GM18499 (cell line): ENCODE data around the gene SAA2.
"Not testable (repeated sequence)": the region's sequence is repeated elsewhere in the genome, so short reads cannot be mapped to it uniquely, and the experiment has no call there.

Experiments
- ATAC-seq: cut with Tn5 transposase; IDR thresholded peaks from one replicate; pipeline ENCODE4 v1.9.1; 2021; ENCODE audit warnings: moderate number of reproducible peaks; ENCODE audit not compliant: insufficient read depth, unreplicated experiment

The SAA2 gene

DNA sequence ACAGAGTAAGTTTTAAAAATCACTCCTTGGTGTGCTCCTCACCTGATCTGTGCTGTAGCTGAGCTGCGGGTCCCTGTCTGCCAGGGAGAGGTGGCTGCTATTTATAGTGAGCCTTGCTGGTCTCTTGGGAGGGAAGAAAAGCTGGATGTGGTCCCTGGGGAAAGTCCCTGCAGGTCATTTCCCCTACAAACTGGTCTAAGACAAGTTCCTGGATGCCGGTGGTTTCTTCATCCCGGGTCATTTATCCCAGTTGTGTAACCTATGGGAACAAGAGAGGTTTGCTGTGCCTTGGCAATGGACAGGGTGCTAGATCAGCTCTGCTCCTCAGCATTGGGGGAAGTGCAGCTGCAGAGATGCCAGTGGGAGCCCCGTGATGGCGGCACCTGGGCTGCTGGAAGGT is at the start of gene SAA2:
SAA2 (minus strand) TSS at position 108 of the 400 bp plus-strand sequence. CDS start 657 bp downstream, outside the sequence.
- ATAC-seq, result no peak

DNA sequence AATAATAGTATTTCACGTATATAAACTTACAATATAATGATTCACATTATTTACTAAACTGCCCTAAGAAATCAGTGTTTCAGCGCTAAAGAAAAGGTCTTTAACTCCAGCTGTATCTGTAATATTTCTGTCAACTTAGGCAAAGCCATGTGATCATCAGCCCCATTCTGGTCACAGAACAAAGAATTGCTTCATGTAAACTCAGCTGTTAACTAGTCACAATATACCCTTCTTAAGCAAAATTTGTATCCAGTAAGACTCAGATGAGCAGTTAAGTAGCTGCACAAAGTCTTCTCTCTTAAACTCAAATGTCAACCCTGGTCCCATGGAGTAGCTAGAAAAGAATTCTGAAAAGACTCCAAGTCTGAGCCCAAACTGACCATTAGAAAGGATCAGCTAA is 46.8 kb upstream of the SAA2 start:
- no peak for ATAC-seq

DNA sequence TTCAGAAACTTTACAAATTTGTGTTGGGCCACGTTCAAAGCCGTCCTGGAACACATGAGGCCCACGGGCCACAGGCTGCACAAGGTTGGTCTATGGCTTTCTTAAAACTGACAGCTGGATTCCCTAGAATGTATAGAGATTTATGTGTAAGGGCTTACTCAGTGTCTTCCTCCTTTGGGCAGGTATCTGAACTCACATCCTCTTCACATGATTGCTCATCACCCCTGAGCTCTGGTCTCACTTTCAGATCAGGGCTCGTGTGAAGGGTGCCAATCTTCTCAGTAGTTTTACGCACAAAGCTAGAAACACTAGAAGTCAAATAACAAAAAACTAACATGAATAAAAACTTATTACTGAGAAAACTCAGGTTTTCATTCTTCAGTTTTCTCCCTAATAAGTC is 46.4 kb upstream of the SAA2 start:
- no peak for ATAC-seq

DNA sequence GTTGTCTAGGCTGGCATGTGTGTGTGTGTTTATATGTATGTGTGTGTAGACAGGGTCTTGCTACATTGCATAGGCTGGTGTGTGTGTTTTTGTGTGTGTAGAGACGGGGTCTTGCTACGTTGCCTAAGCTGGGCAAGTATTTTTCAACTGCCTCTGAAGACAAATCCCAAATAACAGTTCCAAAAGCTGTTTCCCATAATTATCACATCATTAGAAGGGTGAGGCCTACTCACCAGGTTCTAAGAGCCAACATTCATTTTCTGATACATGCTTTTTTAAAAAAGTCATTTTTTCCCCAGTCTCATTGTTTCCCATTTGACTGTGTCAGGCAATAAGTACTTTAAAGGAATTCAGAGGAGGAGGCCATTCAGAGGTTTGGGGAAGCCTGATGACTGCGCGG is 40.4 kb upstream of the SAA2 start:
- no peak for ATAC-seq

DNA sequence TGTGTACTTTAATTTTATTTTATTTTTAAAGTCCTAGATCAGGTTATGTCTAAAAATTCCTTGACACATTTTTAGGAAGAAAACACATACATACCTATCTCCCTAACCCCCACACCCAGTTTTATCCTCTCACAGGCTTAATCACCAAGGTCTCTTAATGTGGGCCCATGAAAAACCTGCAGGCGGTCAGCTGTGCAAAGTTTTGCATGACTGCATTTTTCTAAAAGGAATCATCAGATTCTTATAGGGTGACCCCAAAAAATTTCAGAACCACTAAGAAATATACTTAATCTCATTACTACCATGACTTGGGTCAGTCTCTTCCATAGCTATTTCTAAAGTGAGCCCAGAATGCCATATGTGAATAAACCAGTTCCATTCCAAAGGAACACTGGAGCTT is 37.4 kb upstream of the SAA2 start:
- ATAC-seq, result no peak

DNA sequence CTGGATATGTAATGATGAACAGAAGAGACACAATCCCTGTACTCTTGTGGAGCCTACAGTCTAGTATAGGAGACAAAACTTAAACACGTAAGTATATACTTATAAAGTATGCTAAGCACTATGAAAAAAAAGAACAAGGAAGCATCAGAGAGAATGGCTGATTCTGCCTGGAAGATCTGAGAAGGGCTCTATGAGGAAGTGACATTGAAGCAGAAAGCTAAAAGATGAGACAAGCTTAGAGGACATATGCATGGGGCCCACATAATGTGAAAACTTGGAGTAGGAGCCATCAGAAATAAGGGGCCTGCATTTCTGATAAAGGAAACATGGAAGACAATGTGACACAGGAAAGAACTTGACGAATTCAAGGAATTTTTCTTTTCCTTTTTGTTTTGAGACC is 34.2 kb upstream of the SAA2 start:
- ATAC-seq, result no peak

DNA sequence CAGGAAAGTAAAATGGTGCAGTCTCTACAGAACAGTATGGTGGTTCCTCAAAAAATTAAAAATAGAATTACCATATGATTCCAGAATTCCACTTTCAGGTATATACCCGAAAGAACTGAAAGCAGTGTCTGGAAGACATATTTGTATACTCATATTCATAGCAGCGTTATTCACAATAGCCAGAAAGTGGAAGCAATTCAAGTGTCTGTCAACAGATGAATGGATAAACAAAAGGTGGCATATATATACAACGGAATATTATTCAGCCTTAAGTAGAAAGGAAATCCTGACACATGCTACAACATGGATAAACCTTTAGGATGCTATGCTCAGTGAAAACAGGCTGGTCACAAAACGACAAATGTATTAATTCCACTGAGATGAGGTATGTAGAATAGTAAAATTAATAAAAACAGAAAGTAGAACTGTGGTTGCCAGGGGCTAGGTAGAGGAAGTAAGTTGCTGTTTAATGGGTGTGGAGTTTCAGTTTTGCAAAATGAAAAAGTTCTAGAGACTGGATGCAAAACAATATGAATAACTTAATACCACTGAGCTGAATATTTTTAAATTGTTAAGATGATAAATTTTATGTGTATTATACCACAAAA is 32.1 kb upstream of the SAA2 start:
- peak; percentile 76 for ATAC-seq

DNA sequence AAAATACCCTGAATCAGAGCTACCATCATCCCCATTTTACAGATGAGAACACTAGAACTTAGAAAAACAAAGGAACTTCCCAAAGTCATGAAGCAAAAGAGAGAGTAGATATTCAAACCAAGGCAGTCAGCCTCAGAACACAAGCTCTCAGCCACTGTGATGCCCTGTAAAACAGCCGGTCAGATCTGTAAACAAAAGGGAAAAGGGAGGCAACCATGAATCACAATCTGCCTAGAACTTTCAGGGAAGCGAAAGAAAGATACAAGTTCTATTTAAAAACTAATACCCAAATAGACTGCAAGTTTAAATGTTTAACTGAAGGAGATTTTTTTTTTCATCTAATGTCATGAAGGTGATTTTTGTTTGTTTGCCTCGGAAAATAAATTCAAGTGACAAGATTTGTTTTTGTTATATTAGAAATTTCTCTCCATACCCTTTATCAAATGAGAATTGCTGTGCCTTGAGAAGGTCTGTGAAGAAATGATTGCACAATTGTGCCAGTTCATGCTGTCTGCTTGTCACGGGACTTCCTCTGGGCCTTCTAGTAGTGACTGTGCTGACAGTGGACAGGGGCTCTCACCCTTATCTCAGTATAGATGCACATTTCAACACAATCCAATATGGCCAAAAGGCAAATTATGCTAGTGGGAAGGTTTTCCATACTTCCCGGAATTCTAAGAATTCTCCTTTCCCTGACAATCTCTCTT is 29.2 kb upstream of the SAA2 start:
- no peak for ATAC-seq

DNA sequence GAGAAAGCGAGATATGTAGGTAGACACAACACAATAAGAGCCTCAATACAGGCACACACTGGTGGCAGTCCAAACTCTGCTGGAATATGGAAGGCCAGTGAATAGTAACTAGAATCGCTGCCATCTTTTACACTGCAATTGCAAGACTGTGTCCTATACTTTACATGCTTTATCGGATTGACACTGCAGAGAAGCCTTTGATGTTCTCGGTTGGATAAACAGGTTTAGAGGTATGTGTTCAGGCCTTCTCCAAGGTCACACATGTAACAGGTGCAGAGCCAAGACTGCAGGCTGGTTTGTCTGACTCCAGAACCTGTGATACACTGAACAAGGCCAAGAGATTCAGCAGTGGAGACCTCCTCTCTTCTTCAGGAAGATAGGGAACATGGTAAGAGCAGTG is 22.7 kb upstream of the SAA2 start:
- no peak for ATAC-seq

DNA sequence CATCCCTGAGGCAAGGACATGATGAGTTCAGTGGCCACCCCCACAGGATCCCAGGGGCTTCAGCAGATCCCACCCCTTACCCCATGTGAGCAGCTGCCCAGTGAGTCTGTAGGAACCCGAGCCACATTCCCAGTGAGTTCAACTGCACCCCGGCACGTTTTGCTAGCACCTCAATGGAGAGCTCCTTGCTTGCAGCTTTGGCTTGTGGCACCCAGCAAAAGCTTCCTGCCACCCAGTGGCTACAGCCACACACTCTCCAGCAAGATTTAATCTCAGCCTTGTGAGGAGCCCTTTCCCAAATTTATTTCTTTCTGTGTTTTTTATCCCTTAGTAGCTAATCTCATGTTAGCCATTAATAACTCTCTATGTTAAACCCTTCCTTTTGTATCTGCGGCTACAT is 21.6 kb upstream of the SAA2 start:
- ATAC-seq, result no peak

DNA sequence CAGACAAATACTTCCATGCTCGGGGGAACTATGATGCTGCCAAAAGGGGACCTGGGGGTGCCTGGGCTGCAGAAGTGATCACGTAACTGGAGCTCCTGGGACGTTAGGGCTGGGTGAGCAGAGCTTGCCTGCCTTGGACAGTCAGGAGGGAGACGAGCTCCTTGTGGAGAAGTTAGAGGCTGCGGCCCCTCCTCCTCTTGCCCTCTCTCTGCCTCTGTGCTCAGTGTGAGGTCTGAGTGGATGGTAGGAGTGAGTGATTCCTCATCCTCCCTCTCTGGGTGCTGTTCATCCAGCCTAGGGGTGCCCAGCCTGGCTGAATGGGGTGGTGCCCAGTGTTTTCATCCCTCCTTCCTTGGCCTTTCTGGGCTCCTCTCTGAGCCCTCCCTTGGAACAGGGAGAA is 20.8 kb upstream of the SAA2 start:
- not testable (repeated sequence) for ATAC-seq

DNA sequence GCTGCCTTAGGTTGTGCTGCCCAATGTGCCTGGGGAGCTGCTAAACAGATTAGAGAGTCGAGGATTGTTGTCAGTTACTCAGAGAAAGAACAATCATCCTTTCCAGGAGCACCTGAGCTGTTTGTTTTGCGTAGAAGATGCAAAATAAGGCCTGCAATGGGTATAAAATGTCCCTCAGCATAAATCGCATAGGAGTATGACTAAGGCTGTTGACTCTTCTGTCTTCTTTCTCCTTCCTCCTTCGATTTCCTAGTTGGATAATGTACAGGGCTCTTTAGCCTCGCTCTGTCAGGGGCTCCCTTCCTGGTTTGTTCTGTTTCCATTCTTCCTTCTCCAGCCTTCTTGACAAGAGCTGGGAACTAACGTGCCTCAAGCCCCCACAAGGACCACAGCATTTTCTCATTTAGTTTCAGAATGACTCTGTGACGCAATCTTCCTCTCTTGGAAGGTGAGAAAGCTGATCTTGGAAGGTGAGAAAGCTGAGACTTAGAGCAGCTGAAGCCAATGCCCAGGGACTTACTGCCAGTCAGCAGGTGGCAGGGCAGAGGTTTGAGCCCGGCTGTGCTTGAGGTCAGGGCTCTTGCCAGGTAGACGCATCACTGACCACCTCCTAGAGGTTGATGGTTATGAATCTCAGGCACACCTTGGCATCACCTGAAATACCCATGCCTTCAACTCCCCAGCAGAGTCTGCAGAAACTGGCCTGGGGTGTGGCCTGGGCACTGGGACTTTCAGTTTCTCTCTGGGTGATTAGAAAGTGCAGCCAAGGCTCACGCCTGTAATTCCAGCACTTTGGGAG is 19.1 kb upstream of the SAA2 start:
- peak; percentile 20 for ATAC-seq

DNA sequence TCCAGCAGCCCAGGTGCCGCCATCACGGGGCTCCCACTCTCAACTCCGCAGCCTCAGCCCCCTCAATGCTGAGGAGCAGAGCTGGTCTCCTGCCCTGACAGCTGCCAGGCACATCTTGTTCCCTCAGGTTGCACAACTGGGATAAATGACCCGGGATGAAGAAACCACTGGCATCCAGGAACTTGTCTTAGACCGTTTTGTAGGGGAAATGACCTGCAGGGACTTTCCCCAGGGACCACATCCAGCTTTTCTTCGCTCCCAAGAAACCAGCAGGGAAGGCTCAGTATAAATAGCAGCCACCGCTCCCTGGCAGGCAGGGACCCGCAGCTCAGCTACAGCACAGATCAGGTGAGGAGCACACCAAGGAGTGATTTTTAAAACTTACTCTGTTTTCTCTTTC is 17.5 kb upstream of the SAA2 start, which contains the start of gene SAA1:
SAA1 (plus strand) TSS at position 316 of the 400 bp plus-strand sequence. CDS start 624 bp downstream, outside the sequence.
- ATAC-seq, result no peak

DNA sequence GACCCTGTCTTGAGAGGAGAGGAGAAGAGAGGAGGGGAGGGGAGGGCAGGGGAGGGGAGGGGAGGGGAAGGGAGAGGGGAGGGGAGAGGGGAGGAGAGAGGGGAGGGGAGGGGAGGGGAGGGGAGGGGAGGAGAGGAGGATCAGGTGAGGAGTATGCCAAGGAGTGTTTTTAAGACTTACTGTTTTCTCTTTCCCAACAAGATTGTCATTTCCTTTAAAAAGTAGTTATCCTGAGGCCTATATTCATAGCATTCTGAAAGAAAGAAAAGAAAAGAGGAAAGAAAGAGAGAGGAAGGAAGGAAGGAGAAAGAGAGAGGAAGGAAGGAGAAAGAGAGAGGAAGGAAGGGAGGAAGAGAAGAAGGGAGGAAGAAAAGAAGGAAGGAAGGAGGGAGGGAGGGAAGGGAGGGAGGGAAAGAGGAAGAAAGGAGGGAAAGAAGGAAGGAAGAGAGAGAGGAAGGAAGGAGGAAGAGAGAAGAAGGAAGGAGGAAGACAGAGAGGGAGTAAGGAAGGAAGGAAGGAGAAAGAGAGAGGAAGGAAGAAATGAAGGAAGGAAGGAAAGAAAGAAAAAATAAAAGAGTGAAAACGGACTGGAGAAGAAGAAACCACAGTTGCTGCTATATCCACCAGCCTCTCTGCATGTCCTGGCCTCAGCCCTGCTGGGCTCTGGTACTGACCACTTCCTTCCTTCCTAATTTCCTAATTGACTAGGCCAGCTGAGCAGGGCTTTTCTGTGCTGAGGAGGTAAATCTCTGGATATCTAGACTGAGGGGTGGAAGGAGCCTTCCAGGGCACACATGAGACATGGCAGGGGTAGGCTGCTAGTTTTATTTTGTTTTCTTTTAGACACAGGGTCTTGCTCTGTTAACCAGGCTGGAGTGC is 16.4 kb upstream of the SAA2 start:
- ATAC-seq, result no peak

DNA sequence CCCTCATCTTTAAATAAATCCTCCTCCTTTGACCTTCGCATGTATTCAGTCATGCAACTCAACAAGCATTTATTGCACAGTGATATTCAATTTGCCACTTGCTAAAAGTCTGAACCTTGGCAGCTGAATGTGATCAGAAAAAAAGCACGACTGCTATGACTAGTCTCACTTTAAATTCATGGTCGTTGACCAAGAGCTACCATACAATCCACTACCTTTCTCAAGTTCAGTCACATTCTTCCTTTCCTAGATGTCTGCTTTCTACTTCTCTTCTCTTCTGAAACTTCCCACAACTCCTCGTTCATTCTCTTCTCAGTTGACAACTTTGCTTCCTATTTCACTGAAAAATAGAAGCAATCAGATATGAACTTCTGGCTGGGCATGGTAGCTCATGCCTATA is 15.6 kb upstream of the SAA2 start:
- ATAC-seq, result no peak

DNA sequence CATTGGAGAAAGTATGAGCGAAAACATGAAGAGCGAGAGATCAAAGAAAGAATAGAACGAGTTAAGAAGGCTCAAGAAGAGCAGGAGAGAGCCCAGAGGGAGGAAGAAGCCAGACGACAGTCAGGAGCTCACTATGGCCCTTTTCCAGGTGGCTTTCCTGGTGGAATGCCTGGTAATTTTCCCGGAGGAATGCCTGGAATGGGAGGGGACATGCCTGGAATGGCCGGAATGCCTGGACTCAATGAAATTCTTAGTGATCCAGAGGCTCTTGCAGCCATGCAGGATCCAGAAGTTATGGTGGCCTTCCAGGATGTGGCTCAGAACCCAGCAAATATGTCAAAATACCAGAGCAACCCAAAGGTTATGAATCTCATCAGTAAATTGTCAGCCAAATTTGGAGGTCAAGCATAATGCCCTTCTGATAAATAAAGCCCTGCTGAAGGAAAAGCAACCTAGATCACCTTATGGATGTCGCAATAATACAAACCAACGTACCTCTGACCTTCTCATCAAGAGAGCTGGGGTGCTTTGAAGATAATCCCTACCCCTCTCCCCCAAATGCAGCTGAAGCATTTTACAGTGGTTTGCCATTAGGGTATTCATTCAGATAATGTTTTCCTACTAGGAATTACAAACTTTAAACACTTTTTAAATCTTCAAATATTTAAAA is 14.3 kb upstream of the SAA2 start:
- ATAC-seq, result not testable (repeated sequence)

DNA sequence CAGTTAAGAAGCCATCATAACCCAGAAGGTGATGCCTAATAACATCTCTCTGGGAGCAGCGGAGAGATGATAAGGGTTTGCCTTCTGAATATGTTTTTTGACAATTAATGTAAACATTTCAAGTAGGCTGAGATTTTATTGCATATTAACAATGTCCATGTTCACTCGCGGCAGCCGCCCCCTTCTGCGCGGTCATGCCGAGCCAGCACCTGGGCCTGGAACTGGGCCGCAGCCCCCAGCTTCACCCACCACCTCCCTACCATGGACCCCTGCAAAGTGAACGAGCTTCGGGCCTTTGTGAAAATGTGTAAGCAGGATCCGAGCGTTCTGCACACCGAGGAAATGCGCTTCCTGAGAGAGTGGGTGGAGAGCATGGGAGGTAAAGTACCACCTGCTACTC is 13.3 kb upstream of the SAA2 start:
- ATAC-seq, result no peak

DNA sequence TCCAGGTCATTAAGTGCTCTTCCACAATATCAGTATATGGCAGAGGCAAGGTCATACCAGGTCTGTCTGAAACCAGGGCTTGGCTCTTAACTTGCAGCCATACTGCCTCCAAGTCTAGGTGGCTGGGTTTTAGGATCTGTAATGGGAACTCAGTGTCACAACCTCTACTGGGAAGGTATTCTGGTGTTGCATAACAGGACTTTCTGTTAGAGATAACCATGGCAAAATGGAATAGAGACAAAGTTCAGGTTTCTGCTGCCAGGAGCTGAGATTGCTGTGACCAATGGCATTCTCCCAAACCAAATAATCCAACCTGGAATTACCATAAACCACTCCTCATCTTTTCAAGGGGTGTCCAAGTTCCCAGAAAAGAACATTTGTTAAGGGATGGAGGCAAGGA is 10.8 kb upstream of the SAA2 start:
- no peak for ATAC-seq

DNA sequence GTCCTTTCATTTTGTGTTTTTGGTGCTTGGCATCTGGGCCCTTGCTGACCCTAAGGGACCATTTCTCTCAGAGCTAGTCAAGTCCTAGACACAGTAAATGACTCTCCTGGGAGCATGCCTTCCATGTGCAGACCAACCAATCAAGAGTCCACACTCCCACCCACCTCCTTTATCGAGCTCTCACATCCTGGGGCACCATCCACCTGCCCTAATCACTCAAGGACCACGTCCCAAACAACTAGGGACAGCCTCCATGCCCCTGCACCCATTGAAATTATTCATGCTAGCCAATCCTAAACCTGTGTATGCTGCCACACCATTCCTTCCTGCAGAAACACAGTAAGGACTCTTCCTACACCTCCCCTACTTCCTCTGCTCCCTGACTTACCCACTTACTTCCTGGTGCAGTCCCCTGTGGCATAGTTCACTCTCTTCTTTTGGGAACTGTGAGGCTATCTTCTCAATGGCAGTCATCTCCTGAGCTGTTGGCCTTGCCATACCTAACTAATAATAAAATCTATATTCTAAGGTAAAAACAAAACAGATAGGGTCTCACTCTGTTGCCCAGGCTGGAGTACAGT is 6.4 kb upstream of the SAA2 start:
- ATAC-seq, result no peak
